Measurements from ENCODE around the gene KRT32.

The KRT32 gene

GRCh38 chr17:41504246-41504977 is 37.2 kb upstream of the KRT32 start:
- TF ChIP-seq TEAD4 (IDR thresholded peaks at IDR 0.05) (no peak), RAD21 (IDR thresholded peaks at IDR 0.05; ENCODE audit: low read depth) (no peak), NFIC (IDR thresholded peaks at IDR 0.05) (no peak), FOXM1 (IDR thresholded peaks at IDR 0.05; ENCODE audit: borderline replicate concordance, low read depth) (no peak), TCF12 (IDR thresholded peaks at IDR 0.05; ENCODE audit: low read depth) (no peak), EP300 (IDR thresholded peaks at IDR 0.05; ENCODE audit: borderline replicate concordance) (no peak), ZBTB7A (IDR thresholded peaks at IDR 0.05; ENCODE audit: low read depth) (no peak), CEBPB (IDR thresholded peaks at IDR 0.05) (no peak), EGR1 (IDR thresholded peaks at IDR 0.05) (no peak), MAX (IDR thresholded peaks at IDR 0.05) (no peak), YY1 (IDR thresholded peaks at IDR 0.05; ENCODE audit: low read depth) (no peak), CREB1 (IDR thresholded peaks at IDR 0.05; ENCODE audit: low read depth) (no peak), USF1 (IDR thresholded peaks at IDR 0.05) (no peak), TAF1 (IDR thresholded peaks at IDR 0.05; ENCODE audit: low read depth) (no peak), REST (IDR thresholded peaks at IDR 0.05; ENCODE audit: low read depth) (no peak)

- TF ChIP-seq MAX (IDR thresholded peaks at IDR 0.05) (no peak), RAD21 (IDR thresholded peaks at IDR 0.05; ENCODE audit: low read depth) (no peak), TEAD4 (IDR thresholded peaks at IDR 0.05) (no peak), USF1 (IDR thresholded peaks at IDR 0.05) (no peak)
Measured at GRCh38 chr17:41503202-41503601, 36.0 kb upstream of the KRT32 start.

- TF ChIP-seq CREB1 (IDR thresholded peaks at IDR 0.05; ENCODE audit: low read depth) (no peak), MAX (IDR thresholded peaks at IDR 0.05) (no peak)
Measured at GRCh38 chr17:41500131-41500911, 33.1 kb upstream of the KRT32 start.

- TF ChIP-seq TAF1 (IDR thresholded peaks at IDR 0.05; ENCODE audit: low read depth) (no peak), NFIC (IDR thresholded peaks at IDR 0.05) (no peak), CREB1 (IDR thresholded peaks at IDR 0.05; ENCODE audit: low read depth) (no peak), REST (IDR thresholded peaks at IDR 0.05; ENCODE audit: low read depth) (no peak), ZBTB7A (IDR thresholded peaks at IDR 0.05; ENCODE audit: low read depth) (no peak), MAX (IDR thresholded peaks at IDR 0.05) (no peak)
Measured at GRCh38 chr17:41499714-41500113, 32.5 kb upstream of the KRT32 start.

- no peak for TF ChIP-seq TCF12 (IDR thresholded peaks at IDR 0.05; ENCODE audit: low read depth)
- no peak for TF ChIP-seq REST (IDR thresholded peaks at IDR 0.05; ENCODE audit: low read depth)
- no peak for TF ChIP-seq USF1 (IDR thresholded peaks at IDR 0.05)
- no peak for TF ChIP-seq RAD21 (IDR thresholded peaks at IDR 0.05; ENCODE audit: low read depth)
- TF ChIP-seq CEBPB (IDR thresholded peaks at IDR 0.05): no peak
- TF ChIP-seq ZBTB7A (IDR thresholded peaks at IDR 0.05; ENCODE audit: low read depth): no peak
- no peak for TF ChIP-seq CREB1 (IDR thresholded peaks at IDR 0.05; ENCODE audit: low read depth)
- no peak for TF ChIP-seq TEAD4 (IDR thresholded peaks at IDR 0.05)
- TF ChIP-seq EP300 (IDR thresholded peaks at IDR 0.05; ENCODE audit: borderline replicate concordance): no peak
- TF ChIP-seq MAX (IDR thresholded peaks at IDR 0.05): no peak
- TF ChIP-seq FOXM1 (IDR thresholded peaks at IDR 0.05; ENCODE audit: borderline replicate concordance, low read depth): no peak
Measured at GRCh38 chr17:41498276-41498675, 31.1 kb upstream of the KRT32 start.

All from Ishikawa (cell line).